Keratinocyte (primary cell): ENCODE measurements around the gene RTKN2. TPM values are rescaled to one million over a fixed set of nuclear protein-coding genes. Genes with fewer than 3 reads are reported as not detected.

Source experiments
- DNase-seq: peaks from one replicate; pipeline ENCODE4 v3.0.0-alpha.2; 2011; ENCODE audit warnings: low read depth, missing footprints, low spot score
- FAIRE-seq: peaks from 2 replicates; lab custom pipeline; 2011; peaks lifted over from hg19 to GRCh38; lab: Jason Lieb, UNC
- H2AFZ ChIP-seq: 2 replicates; pipeline ENCODE4 v1.6.0; 2012; ENCODE audit warnings: low read length, control low read depth, inconsistent platforms; ENCODE audit not compliant: control insufficient read depth
- H3K27ac ChIP-seq: 2 replicates; pipeline ENCODE4 v1.5.1; 2011; ENCODE audit warnings: low read length; ENCODE audit not compliant: control insufficient read depth, insufficient read depth
- H3K27me3 ChIP-seq: 3 replicates; pipeline ENCODE4 v1.6.0; 2011; ENCODE audit warnings: low read length; ENCODE audit not compliant: control insufficient read depth, insufficient read depth; ENCODE audit errors: extremely low read depth
- H3K36me3 ChIP-seq, 2 experiments: 2 replicates in 1 of 2; 3 replicates in 1 of 2; pipeline ENCODE4 v1.5.1; 2011; ENCODE audit warnings: low read length in 2 of 2, mild to moderate bottlenecking in 1 of 2; ENCODE audit not compliant: control insufficient read depth in 2 of 2, insufficient read depth in 2 of 2; ENCODE audit errors: extremely low read depth in 1 of 2
- H3K4me1 ChIP-seq: 3 replicates; pipeline ENCODE4 v1.5.1; 2011; ENCODE audit warnings: low read length; ENCODE audit not compliant: control insufficient read depth, insufficient read depth; ENCODE audit errors: extremely low read depth
- H3K4me2 ChIP-seq: 3 replicates; pipeline ENCODE4 v1.6.0; 2011; ENCODE audit warnings: low read depth, low read length; ENCODE audit not compliant: control insufficient read depth, insufficient read depth; ENCODE audit errors: extremely low read depth
- H3K4me3 ChIP-seq, 3 experiments: fragments of 200-600 bp in 1 of 3; sonication (generic) in 1 of 3; 2 replicates in 2 of 3; 3 replicates in 1 of 3; pipeline ENCODE4 v1.5.1; 2011 to 2016; ENCODE audit warnings: low read length in 3 of 3, mild to moderate bottlenecking in 3 of 3, control low read depth in 2 of 3, inconsistent platforms in 1 of 3, low read depth in 1 of 3, mixed read lengths in 1 of 3, mixed run types in 1 of 3, moderate library complexity in 1 of 3; ENCODE audit not compliant: control insufficient read depth in 2 of 3, insufficient read depth in 2 of 3; ENCODE audit errors: extremely low read depth in 1 of 3
- H3K79me2 ChIP-seq: 2 replicates; pipeline ENCODE4 v1.6.0; 2012; ENCODE audit warnings: low read length; ENCODE audit not compliant: control insufficient read depth, insufficient read depth
- H3K9ac ChIP-seq: 3 replicates; pipeline ENCODE4 v1.6.0; 2011; ENCODE audit warnings: low read length; ENCODE audit not compliant: control insufficient read depth, insufficient read depth; ENCODE audit errors: extremely low read depth
- H3K9me1 ChIP-seq: 3 replicates; pipeline ENCODE4 v1.6.0; 2011; ENCODE audit warnings: low read length; ENCODE audit not compliant: control insufficient read depth, insufficient read depth; ENCODE audit errors: extremely low read depth
- H3K9me3 ChIP-seq: 2 replicates; pipeline ENCODE4 v1.5.1; 2012; ENCODE audit warnings: low read depth, low read length; ENCODE audit not compliant: control insufficient read depth
- H4K20me1 ChIP-seq: 3 replicates; pipeline ENCODE4 v1.6.0; 2011; ENCODE audit warnings: low read length; ENCODE audit not compliant: control insufficient read depth, insufficient read depth; ENCODE audit errors: extremely low read depth
- EZH2 ChIP-seq: IDR thresholded peaks from one replicate; pipeline ENCODE4 v1.6.1; 2012; ENCODE audit warnings: inconsistent platforms, mild to moderate bottlenecking, low read length, moderate library complexity
- dilution Hi-C: fragments of 300-500 bp; cut with MboI; formaldehyde crosslinking; loops from one replicate; pipeline ENCODE4 v1.7.0; 2020; ENCODE audit warnings: low sequenced_read_pairs; ENCODE audit not compliant: extremely low pct_ligation_motif_present
- polyA plus RNA-seq, 5 experiments: library from polyadenylated mRNA; depleted of rRNA in 3 of 5; stranded (reverse) in 3 of 5; stranded (forward) in 1 of 5; unstranded in 1 of 5; fragments of >200 nt; gene quantifications; 1 replicate in 1 of 5; 2 replicates in 3 of 5; 3 replicates in 1 of 5; pipeline versions ENCODE4 v1.2.1 to v1.2.3, GENCODE V29; 2011 to 2012; ENCODE audit warnings: missing spikeins in 2 of 5, low read depth in 1 of 5, low replicate concordance in 1 of 5
- TF ChIP-seq, protein P1 (sequence below), 3 experiments: IDR thresholded peaks in 1 of 3; conservative IDR thresholded peaks in 1 of 3; optimal IDR thresholded peaks in 1 of 3; 2 replicates in 2 of 3; 3 replicates in 1 of 3; pipeline versions ENCODE3 to v1.5.1; 2011; ENCODE audit warnings: low read length in 3 of 3, mild to moderate bottlenecking in 3 of 3, moderate library complexity in 2 of 3, control low read depth in 1 of 3, inconsistent platforms in 1 of 3; ENCODE audit not compliant: insufficient read depth in 2 of 3; ENCODE audit errors: extremely low read depth in 1 of 3

RTKN2 gene
- polyA plus RNA-seq, 1 donor (not counting 4 experiments of a cell fraction or from before 2014, with no cell fraction given): 3.2 TPM

DNA sequence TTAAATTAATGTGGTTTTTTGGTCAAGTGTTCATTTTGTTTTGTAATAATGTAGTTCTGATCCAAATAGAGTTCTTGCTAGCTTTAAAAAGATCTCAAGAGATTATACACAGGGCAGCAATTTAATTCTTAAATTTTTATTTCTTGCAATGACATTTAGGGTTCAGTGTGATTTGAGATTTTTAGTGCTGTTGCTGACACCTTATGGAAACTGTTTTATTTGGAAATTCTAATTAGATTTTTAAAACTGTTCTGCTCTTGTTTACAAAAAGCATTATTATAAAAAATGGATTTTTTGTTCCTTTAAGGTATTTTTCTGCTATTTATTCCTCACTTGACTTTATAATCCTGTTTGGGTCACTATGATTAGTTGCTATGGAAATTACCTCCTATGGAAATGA, 72.1 kb downstream of the RTKN2 start:
- no peak overlapping the region for H3K27ac ChIP-seq
- no peak overlapping the region for H3K4me3 ChIP-seq
- H3K79me2 ChIP-seq: no peaks in the 10 kb centered on the region
- TF ChIP-seq, protein P1, sequence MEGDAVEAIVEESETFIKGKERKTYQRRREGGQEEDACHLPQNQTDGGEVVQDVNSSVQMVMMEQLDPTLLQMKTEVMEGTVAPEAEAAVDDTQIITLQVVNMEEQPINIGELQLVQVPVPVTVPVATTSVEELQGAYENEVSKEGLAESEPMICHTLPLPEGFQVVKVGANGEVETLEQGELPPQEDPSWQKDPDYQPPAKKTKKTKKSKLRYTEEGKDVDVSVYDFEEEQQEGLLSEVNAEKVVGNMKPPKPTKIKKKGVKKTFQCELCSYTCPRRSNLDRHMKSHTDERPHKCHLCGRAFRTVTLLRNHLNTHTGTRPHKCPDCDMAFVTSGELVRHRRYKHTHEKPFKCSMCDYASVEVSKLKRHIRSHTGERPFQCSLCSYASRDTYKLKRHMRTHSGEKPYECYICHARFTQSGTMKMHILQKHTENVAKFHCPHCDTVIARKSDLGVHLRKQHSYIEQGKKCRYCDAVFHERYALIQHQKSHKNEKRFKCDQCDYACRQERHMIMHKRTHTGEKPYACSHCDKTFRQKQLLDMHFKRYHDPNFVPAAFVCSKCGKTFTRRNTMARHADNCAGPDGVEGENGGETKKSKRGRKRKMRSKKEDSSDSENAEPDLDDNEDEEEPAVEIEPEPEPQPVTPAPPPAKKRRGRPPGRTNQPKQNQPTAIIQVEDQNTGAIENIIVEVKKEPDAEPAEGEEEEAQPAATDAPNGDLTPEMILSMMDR (optimal IDR thresholded peaks at IDR 0.05 in 1 of 3, IDR thresholded peaks at IDR 0.05 in 1 of 3, conservative IDR thresholded peaks at IDR 0.05 in 1 of 3; ENCODE audit: extremely low read depth in 1 of 3, insufficient read depth in 2 of 3, low read length in 3 of 3): no peak
- no peak for TF ChIP-seq EZH2
- FAIRE-seq: no peak
- H3K27me3 ChIP-seq: no peaks in the 10 kb centered on the region
- DNase-seq: no peak
- no peak overlapping the region for H3K4me2 ChIP-seq
- no peaks in the 10 kb centered on the region for H3K9me3 ChIP-seq
- no peak overlapping the region for H3K9ac ChIP-seq
- no peak overlapping the region for H2AFZ ChIP-seq
- H4K20me1 ChIP-seq: no peaks in the 10 kb centered on the region
- H3K9me1 ChIP-seq: no peaks in the 10 kb centered on the region
- H3K4me1 ChIP-seq: no peaks in the 10 kb centered on the region
- dilution Hi-C loops: no loop called here
- no peaks in the 10 kb centered on the region for H3K36me3 ChIP-seq

DNA sequence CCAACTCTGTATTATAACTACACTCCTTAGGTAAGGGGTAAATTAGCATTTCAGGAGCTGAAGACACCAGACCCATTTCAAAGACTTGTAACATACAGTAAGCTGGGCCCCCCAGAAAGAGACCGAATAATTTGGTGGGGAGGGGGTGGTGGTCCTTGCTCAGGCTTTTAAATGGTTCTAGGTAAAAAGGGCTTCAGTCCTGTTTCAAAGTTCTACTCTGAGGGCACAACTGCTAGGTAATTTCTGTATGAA, 73.0 kb downstream of the RTKN2 start:
- H3K36me3 ChIP-seq: no peaks in the 10 kb centered on the region

More for the DNA sequence above, 73.0 kb downstream of the RTKN2 start:
- H3K4me2 ChIP-seq: no peak overlapping the region
- H3K4me3 ChIP-seq: no peak overlapping the region
- dilution Hi-C loops: no loop called here
- H3K9me3 ChIP-seq: no peaks in the 10 kb centered on the region
- no peaks in the 10 kb centered on the region for H3K27me3 ChIP-seq
- FAIRE-seq: no peak
- no peak overlapping the region for H2AFZ ChIP-seq
- H3K27ac ChIP-seq: no peak overlapping the region
- no peaks in the 10 kb centered on the region for H3K9me1 ChIP-seq
- no peaks in the 10 kb centered on the region for H3K4me1 ChIP-seq
- H4K20me1 ChIP-seq: no peaks in the 10 kb centered on the region
- no peak for DNase-seq
- TF ChIP-seq, protein P1 (optimal IDR thresholded peaks at IDR 0.05 in 1 of 3, IDR thresholded peaks at IDR 0.05 in 1 of 3, conservative IDR thresholded peaks at IDR 0.05 in 1 of 3; ENCODE audit: extremely low read depth in 1 of 3, insufficient read depth in 2 of 3, low read length in 3 of 3): no peak
- no peak for TF ChIP-seq EZH2
- no peak overlapping the region for H3K9ac ChIP-seq
- H3K79me2 ChIP-seq: no peaks in the 10 kb centered on the region
